Ovary (tissue), 3 donors: ENCODE data around the gene RANBP17.

Experiments
- EP300 ChIP-seq: sonication (generic); formaldehyde crosslinking; IDR thresholded peaks from one replicate; pipeline ENCODE4 v1.6.1; 2017; ENCODE audit warnings: antibody characterized with exemption
- POLR2A ChIP-seq: fragments of 450-650 bp; IDR thresholded peaks from one replicate; pipeline ENCODE4 v1.6.1; 2017; ENCODE audit warnings: antibody characterized with exemption, mild to moderate bottlenecking, moderate library complexity
- TF ChIP-seq, protein P1 (sequence below), 3 donors: fragments of 450-650 bp in 2 of 3; fragments of 200-600 bp in 1 of 3; IDR thresholded peaks; one replicate each; pipeline versions ENCODE4 v1.5.1 to v1.8.0; 2016 to 2022; ENCODE audit warnings: antibody characterized with exemption in 3 of 3, mild to moderate bottlenecking in 1 of 3
- donor health status: DM: no; HTN: no; CAD: no.

DNA sequence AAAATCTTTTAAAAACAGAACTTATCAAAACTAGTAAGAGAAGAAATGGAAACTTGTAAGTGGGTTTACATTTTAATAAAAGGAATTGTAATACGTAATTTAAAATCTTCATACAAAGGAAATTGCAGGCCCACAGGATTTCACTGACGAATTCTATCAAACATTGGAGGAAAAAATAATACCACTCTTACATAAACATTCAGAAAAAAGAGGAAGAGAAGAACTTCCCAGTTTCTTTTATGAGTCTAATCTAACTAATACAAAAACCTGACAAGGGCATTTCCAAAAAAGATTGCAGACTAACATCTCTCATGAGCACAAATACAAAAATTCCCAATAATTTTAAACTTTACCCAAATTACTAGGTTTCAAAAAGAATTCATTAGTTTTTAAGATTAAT, 149.0 kb downstream of the RANBP17 start:
- TF ChIP-seq, protein P1, sequence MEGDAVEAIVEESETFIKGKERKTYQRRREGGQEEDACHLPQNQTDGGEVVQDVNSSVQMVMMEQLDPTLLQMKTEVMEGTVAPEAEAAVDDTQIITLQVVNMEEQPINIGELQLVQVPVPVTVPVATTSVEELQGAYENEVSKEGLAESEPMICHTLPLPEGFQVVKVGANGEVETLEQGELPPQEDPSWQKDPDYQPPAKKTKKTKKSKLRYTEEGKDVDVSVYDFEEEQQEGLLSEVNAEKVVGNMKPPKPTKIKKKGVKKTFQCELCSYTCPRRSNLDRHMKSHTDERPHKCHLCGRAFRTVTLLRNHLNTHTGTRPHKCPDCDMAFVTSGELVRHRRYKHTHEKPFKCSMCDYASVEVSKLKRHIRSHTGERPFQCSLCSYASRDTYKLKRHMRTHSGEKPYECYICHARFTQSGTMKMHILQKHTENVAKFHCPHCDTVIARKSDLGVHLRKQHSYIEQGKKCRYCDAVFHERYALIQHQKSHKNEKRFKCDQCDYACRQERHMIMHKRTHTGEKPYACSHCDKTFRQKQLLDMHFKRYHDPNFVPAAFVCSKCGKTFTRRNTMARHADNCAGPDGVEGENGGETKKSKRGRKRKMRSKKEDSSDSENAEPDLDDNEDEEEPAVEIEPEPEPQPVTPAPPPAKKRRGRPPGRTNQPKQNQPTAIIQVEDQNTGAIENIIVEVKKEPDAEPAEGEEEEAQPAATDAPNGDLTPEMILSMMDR (IDR thresholded peaks at IDR 0.05) = no peak
- TF ChIP-seq POLR2A = no peak
- no peak for TF ChIP-seq EP300
